HEK293 (cell line): ENCODE results near the gene KLK1.

ENCODE experiments used
- CTCF ChIP-seq: fragments of 450-650 bp; formaldehyde crosslinking; IDR thresholded peaks from 2 replicates; pipeline ENCODE4 v1.5.1; 2016; ENCODE audit warnings: missing biosample characterization, missing genetic modification characterization
- PATZ1 ChIP-seq: fragments of 450-650 bp; formaldehyde crosslinking; IDR thresholded peaks from 2 replicates; pipeline ENCODE4 v1.5.1; 2016; ENCODE audit warnings: missing biosample characterization, missing genetic modification characterization
- REPIN1 ChIP-seq: fragments of 450-650 bp; formaldehyde crosslinking; IDR thresholded peaks from 2 replicates; pipeline ENCODE4 v1.5.1; 2017; ENCODE audit warnings: missing biosample characterization, missing genetic modification characterization, low read depth
- REST ChIP-seq: fragments of 450-650 bp; formaldehyde crosslinking; IDR thresholded peaks from 2 replicates; pipeline ENCODE4 v1.5.1; 2016; ENCODE audit warnings: missing biosample characterization, missing genetic modification characterization
- SETDB1 ChIP-seq: IDR thresholded peaks from one replicate; pipeline ENCODE4 v1.6.1; 2017; ENCODE audit warnings: mild to moderate bottlenecking, low read length, moderate library complexity, mixed read lengths; ENCODE audit not compliant: insufficient read length
- ZFP41 ChIP-seq: fragments of 450-650 bp; formaldehyde crosslinking; IDR thresholded peaks from 2 replicates; pipeline ENCODE4 v1.5.1; 2016; ENCODE audit warnings: missing biosample characterization, missing genetic modification characterization, borderline replicate concordance
- ZNF639 ChIP-seq: fragments of 450-650 bp; formaldehyde crosslinking; IDR thresholded peaks from 2 replicates; pipeline ENCODE4 v1.5.1; 2016; ENCODE audit warnings: missing biosample characterization, missing genetic modification characterization
- ZNF768 ChIP-seq: fragments of 450-650 bp; formaldehyde crosslinking; IDR thresholded peaks from 2 replicates; pipeline ENCODE4 v1.5.1; 2018; ENCODE audit warnings: missing biosample characterization, mild to moderate bottlenecking, missing genetic modification characterization
- ZNF785 ChIP-seq: fragments of 450-650 bp; formaldehyde crosslinking; IDR thresholded peaks from 2 replicates; pipeline ENCODE4 v1.5.1; 2016; ENCODE audit warnings: missing biosample characterization, missing genetic modification characterization

GRCh38 chr19:50820086-50820485, 3.5 kb downstream of the KLK1 start:
- TF ChIP-seq PATZ1 = no peak
- no peak for TF ChIP-seq ZNF639 (tag by site-specific recombination)
- TF ChIP-seq ZNF785 = no peak
- no peak for TF ChIP-seq REST (tag by site-specific recombination)
- no peak for TF ChIP-seq ZFP41 (tag by site-specific recombination)
- no peak for TF ChIP-seq ZNF768 (tag by site-specific recombination)
- TF ChIP-seq REPIN1 = no peak
- TF ChIP-seq CTCF (tag by site-specific recombination) = no peak
- TF ChIP-seq SETDB1 = no peak
